ENCODE results near the gene CCDC54. TPM values are rescaled to one million over a fixed set of nuclear protein-coding genes. Genes with fewer than 3 reads are reported as not detected.

CCDC54 gene
- total RNA-seq, 1 donor from 2014 or later, result not detected

- Mint-ChIP-seq H3K4me3 (ENCODE audit: low read depth) (no peak overlapping the region), H3K36me3 (ENCODE audit: insufficient read depth) (peaks cover 2% of the 10 kb centered on the region), H3K4me1 (ENCODE audit: low read depth) (peaks cover 4% of the 10 kb centered on the region), H3K9me3 (ENCODE audit: low read depth) (peaks cover 10% of the 10 kb centered on the region), H3K27ac (no peak overlapping the region), H3K27me3 (no peaks in the 10 kb centered on the region)
- DNase-seq (ENCODE audit: low spot score, unreplicated experiment), result no peak
- no peak for TF ChIP-seq CTCF (IDR thresholded peaks at IDR 0.05; ENCODE audit: unreplicated experiment)
Observed at GRCh38 chr3:107413264-107413663, 36.0 kb downstream of the CCDC54 start.

- no peak for DNase-seq (ENCODE audit: low spot score, unreplicated experiment)
- peaks cover 4% of the 10 kb centered on the region for H3K4me1 Mint-ChIP-seq (ENCODE audit: low read depth)
- H3K27ac Mint-ChIP-seq, result no peak overlapping the region
- H3K36me3 Mint-ChIP-seq (ENCODE audit: insufficient read depth), result peaks cover under 1% of the 10 kb centered on the region
- H3K27me3 Mint-ChIP-seq, result peaks cover 2% of the 10 kb centered on the region
- H3K4me3 Mint-ChIP-seq (ENCODE audit: low read depth), result no peak overlapping the region
- TF ChIP-seq CTCF (IDR thresholded peaks at IDR 0.05; ENCODE audit: unreplicated experiment), result no peak
- H3K9me3 Mint-ChIP-seq (ENCODE audit: low read depth), result peaks cover 8% of the 10 kb centered on the region
Observed at GRCh38 chr3:107414325-107414964, 37.2 kb downstream of the CCDC54 start.

GRCh38 chr3:107416138-107416537 lies 38.9 kb downstream of the CCDC54 start:
- no peaks in the 10 kb centered on the region for H3K9me3 Mint-ChIP-seq (ENCODE audit: low read depth)
- H3K4me1 Mint-ChIP-seq (ENCODE audit: low read depth), result peaks cover 6% of the 10 kb centered on the region
- H3K27me3 Mint-ChIP-seq, result peaks cover 5% of the 10 kb centered on the region
- H3K4me3 Mint-ChIP-seq (ENCODE audit: low read depth), result no peak overlapping the region
- no peak for TF ChIP-seq CTCF (IDR thresholded peaks at IDR 0.05; ENCODE audit: unreplicated experiment)
- no peak overlapping the region for H3K27ac Mint-ChIP-seq
- DNase-seq (ENCODE audit: low spot score, unreplicated experiment), result no peak
- no peaks in the 10 kb centered on the region for H3K36me3 Mint-ChIP-seq (ENCODE audit: insufficient read depth)

GRCh38 chr3:107416886-107417285 lies 39.6 kb downstream of the CCDC54 start:
- Mint-ChIP-seq H3K9me3 (ENCODE audit: low read depth) (no peaks in the 10 kb centered on the region), H3K4me3 (ENCODE audit: low read depth) (no peak overlapping the region), H3K4me1 (ENCODE audit: low read depth) (peaks cover 4% of the 10 kb centered on the region), H3K27me3 (peaks cover 6% of the 10 kb centered on the region), H3K27ac (no peak overlapping the region), H3K36me3 (ENCODE audit: insufficient read depth) (no peaks in the 10 kb centered on the region)
- no peak for TF ChIP-seq CTCF (IDR thresholded peaks at IDR 0.05; ENCODE audit: unreplicated experiment)
- DNase-seq (ENCODE audit: low spot score, unreplicated experiment), result no peak

GRCh38 chr3:107421170-107421792 lies 44.0 kb downstream of the CCDC54 start:
- Mint-ChIP-seq H3K4me3 (ENCODE audit: low read depth) (peak overlapping the region; percentile 58), H3K27me3 (peaks cover 8% of the 10 kb centered on the region), H3K9me3 (ENCODE audit: low read depth) (no peaks in the 10 kb centered on the region), H3K4me1 (ENCODE audit: low read depth) (peaks cover 2% of the 10 kb centered on the region), H3K27ac (no peak overlapping the region), H3K36me3 (ENCODE audit: insufficient read depth) (no peaks in the 10 kb centered on the region)
- DNase-seq (ENCODE audit: low spot score, unreplicated experiment), result no peak
- peak; percentile 81 for TF ChIP-seq CTCF (IDR thresholded peaks at IDR 0.05; ENCODE audit: unreplicated experiment)

All from progenitor cell of endocrine pancreas (in vitro differentiated cells).